Neural progenitor cell (in vitro differentiated cells): ENCODE data around the gene TBC1D1.

Source experiments
- CTCF ChIP-seq: fragments of 200-600 bp; sonication (generic); IDR thresholded peaks from 2 replicates; pipeline ENCODE4 v1.5.1; 2017; ENCODE audit warnings: antibody characterized with exemption, mild to moderate bottlenecking
- EZH2 ChIP-seq: fragments of 200-600 bp; sonication (generic); IDR thresholded peaks from 2 replicates; pipeline ENCODE4 v1.6.1; 2017; ENCODE audit warnings: antibody characterized with exemption, mild to moderate bottlenecking, moderate library complexity
- EZH2phosphoT487 ChIP-seq: fragments of 200-600 bp; sonication (generic); IDR thresholded peaks from 2 replicates; pipeline ENCODE4 v1.6.1; 2017; ENCODE audit warnings: antibody characterized with exemption

DNA sequence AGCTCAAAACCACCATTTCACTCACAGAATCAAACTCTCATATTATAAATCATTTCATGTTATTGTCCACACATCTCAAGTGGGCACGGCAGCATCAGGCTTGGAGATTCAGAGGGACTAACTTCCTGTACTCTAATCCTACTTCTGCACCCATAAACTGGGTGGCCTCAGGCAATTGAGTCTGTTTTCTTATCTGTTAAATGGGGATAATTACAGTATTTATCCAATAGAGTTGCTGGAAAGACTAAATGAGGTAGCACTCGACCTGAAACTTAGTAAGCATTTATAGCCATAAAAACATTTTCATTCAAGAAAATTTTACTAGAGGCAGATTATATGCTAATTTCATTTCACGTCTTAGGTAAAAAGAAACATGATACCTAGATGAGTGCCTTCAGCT lies 13.0 kb downstream of the TBC1D1 start:
- TF ChIP-seq EZH2 (no peak), EZH2phosphoT487 (no peak), CTCF (no peak)
